PC-3 (cell line): ENCODE measurements around the gene BSDC1. TPM values are rescaled to one million over a fixed set of nuclear protein-coding genes. Genes with fewer than 3 reads are reported as not detected.

Source experiments
- ATAC-seq: fragments of 200-7000 bp; cut with Tn5 transposase; 2 replicates; pipeline ENCODE4 v1.9.1; 2020; ENCODE audit warnings: mild to moderate bottlenecking, moderate library complexity
- BruUV-seq: library from RNA; stranded (reverse); fragments of 400-500 nt; replicated peaks from 2 replicates; lab custom pipeline; 2021; lab: Mats Ljungman, UMichigan
- CTCF ChIA-PET: fragments of 300-600 bp; sonication (Branson Sonifier 250); formaldehyde crosslinking; loops from one replicate; lab custom pipeline; 2022; ENCODE audit warnings: antibody characterized with exemption; lab: Charles Lee
- POLR2A ChIA-PET: fragments of 300-600 bp; sonication (Branson Sonifier 250); formaldehyde crosslinking; loops from one replicate; lab custom pipeline; 2022; ENCODE audit warnings: antibody characterized with exemption; ENCODE audit not compliant: unreplicated experiment; lab: Charles Lee
- DNase-seq: peaks from one replicate; pipeline ENCODE4 v3.0.0-alpha.2; 2015
- H2AFZ ChIP-seq: fragments of 300-600 bp; sonication (generic); 2 replicates; pipeline ENCODE4 v1.6.0; 2016; ENCODE audit warnings: antibody characterized with exemption, low read length
- H3F3A ChIP-seq: fragments of 300-600 bp; sonication (generic); one replicate; pipeline ENCODE4 v1.6.0; 2017; ENCODE audit warnings: antibody characterized with exemption, low read length, control low read depth, mild to moderate bottlenecking; ENCODE audit not compliant: unreplicated experiment
- H3K27ac ChIP-seq: fragments of 300-600 bp; sonication (generic); 2 replicates; pipeline ENCODE4 v1.5.1; 2016; ENCODE audit warnings: mild to moderate bottlenecking, low read length
- H3K27me3 ChIP-seq: fragments of 300-600 bp; sonication (generic); 2 replicates; pipeline ENCODE4 v1.6.1; 2016; ENCODE audit warnings: low read length, mixed read lengths
- H3K36me3 ChIP-seq: fragments of 300-600 bp; sonication (generic); 2 replicates; pipeline ENCODE4 v1.6.1; 2016; ENCODE audit warnings: low read depth, mixed run types, low read length, mixed read lengths
- H3K4me1 ChIP-seq: fragments of 300-600 bp; sonication (generic); 2 replicates; pipeline ENCODE4 v1.5.1; 2016; ENCODE audit warnings: low read length; ENCODE audit not compliant: insufficient read depth
- H3K4me2 ChIP-seq: fragments of 300-600 bp; sonication (generic); 2 replicates; pipeline ENCODE4 v1.6.0; 2016; ENCODE audit warnings: low read length
- H3K4me3 ChIP-seq: fragments of 300-600 bp; sonication (generic); 2 replicates; pipeline ENCODE4 v1.5.1; 2016; ENCODE audit warnings: mild to moderate bottlenecking, low read length, mixed read lengths
- H3K79me2 ChIP-seq: fragments of 300-600 bp; sonication (generic); 2 replicates; pipeline ENCODE4 v1.6.1; 2017; ENCODE audit warnings: low read length, mixed read lengths
- H3K9ac ChIP-seq: fragments of 300-600 bp; sonication (generic); 2 replicates; pipeline ENCODE4 v1.6.0; 2016; ENCODE audit warnings: mild to moderate bottlenecking, low read length
- H3K9me2 ChIP-seq: fragments of 300-600 bp; sonication (generic); replicated peaks from 2 replicates; pipeline ENCODE4 v1.6.1; 2016; ENCODE audit warnings: mixed run types, low read length, mixed read lengths
- H3K9me3 ChIP-seq: fragments of 300-600 bp; sonication (generic); 2 replicates; pipeline ENCODE4 v1.6.1; 2016; ENCODE audit warnings: low read length, mixed read lengths
- H4K20me1 ChIP-seq: fragments of 300-600 bp; sonication (generic); 2 replicates; pipeline ENCODE4 v1.6.1; 2016; ENCODE audit warnings: low read length, mixed read lengths
- EZH2 ChIP-seq: fragments of 300-600 bp; sonication (generic); IDR thresholded peaks from one replicate; pipeline ENCODE4 v1.6.1; 2017; ENCODE audit warnings: antibody characterized with exemption, mild to moderate bottlenecking, low read length; ENCODE audit not compliant: unreplicated experiment
- EZH2phosphoT487 ChIP-seq: fragments of 300-600 bp; sonication (generic); IDR thresholded peaks from 2 replicates; pipeline ENCODE4 v1.6.1; 2018; ENCODE audit warnings: mild to moderate bottlenecking, antibody characterized with exemption, low read length, borderline replicate concordance
- intact Hi-C: fragments of 100-400 bp; cut with micrococcal nuclease; formaldehyde crosslinking; loops from 2 replicates; pipeline ENCODE4 v1.9.0; 2023
- total RNA-seq: library from RNA; depleted of rRNA; stranded (reverse); fragments of >200 nt; gene quantifications from 2 replicates; pipeline ENCODE4 v1.2.3, GENCODE V29; 2014
- TF ChIP-seq, protein P1 (sequence below): fragments of 300-600 bp; sonication (generic); conservative IDR thresholded peaks from 2 replicates; pipeline ENCODE4 v1.5.1; 2017; ENCODE audit warnings: antibody characterized with exemption, low read depth, mild to moderate bottlenecking, low read length

Gene BSDC1
- total RNA-seq, 1 experiment from 2014 or later: 59.8 TPM

DNA sequence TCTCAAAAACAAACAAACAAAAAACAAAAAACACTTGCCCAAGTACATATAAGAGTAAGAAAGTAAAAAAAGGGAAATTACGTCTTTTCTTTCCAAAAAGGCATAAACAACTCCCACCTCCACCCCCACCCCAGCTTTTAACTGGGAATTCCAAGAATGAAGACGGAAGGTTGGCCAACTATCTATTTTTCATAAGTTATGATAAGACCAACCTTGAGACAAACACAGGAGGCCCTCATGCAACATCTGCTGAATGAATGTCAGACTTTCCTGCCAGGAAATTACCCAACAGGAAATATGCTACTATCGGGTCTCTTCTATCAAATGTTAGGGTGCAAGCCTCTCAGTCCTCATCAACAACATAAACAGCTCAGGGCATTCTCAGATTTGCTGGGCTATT is 1.9 kb downstream of the BSDC1 start:
- H3K79me2 ChIP-seq: peaks cover 43% of the 10 kb centered on the region
- no peaks in the 10 kb centered on the region for H3K27me3 ChIP-seq
- H2AFZ ChIP-seq: no peak overlapping the region
- H4K20me1 ChIP-seq: 0 out of 2 replicates have a peak, but pooled peaks cover 3% of the 10 kb centered on the region
- ATAC-seq: no peak
- peaks cover 14% of the 10 kb centered on the region for H3K4me1 ChIP-seq
- DNase-seq: no peak
- TF ChIP-seq EZH2 (no peak), EZH2phosphoT487 (no peak)
- TF ChIP-seq, protein P1, sequence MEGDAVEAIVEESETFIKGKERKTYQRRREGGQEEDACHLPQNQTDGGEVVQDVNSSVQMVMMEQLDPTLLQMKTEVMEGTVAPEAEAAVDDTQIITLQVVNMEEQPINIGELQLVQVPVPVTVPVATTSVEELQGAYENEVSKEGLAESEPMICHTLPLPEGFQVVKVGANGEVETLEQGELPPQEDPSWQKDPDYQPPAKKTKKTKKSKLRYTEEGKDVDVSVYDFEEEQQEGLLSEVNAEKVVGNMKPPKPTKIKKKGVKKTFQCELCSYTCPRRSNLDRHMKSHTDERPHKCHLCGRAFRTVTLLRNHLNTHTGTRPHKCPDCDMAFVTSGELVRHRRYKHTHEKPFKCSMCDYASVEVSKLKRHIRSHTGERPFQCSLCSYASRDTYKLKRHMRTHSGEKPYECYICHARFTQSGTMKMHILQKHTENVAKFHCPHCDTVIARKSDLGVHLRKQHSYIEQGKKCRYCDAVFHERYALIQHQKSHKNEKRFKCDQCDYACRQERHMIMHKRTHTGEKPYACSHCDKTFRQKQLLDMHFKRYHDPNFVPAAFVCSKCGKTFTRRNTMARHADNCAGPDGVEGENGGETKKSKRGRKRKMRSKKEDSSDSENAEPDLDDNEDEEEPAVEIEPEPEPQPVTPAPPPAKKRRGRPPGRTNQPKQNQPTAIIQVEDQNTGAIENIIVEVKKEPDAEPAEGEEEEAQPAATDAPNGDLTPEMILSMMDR: no peak
- intact Hi-C loops: no loop called here
- peaks cover 17% of the 10 kb centered on the region; the same call in 1 of the 2 replicates for H3K36me3 ChIP-seq
- no peaks in the 10 kb centered on the region for H3F3A ChIP-seq
- no peaks in the 10 kb centered on the region for H3K9me2 ChIP-seq
- H3K4me3 ChIP-seq: no peak overlapping the region
- H3K9me3 ChIP-seq: no peaks in the 10 kb centered on the region
- POLR2A ChIA-PET: no interaction called here
- no TSS peak for BruUV-seq
- CTCF ChIA-PET: no interaction called here
- peak overlapping the region; percentile 91; the same call in 1 of the 2 replicates for H3K4me2 ChIP-seq
- H3K9ac ChIP-seq: no peak overlapping the region
- no peak overlapping the region for H3K27ac ChIP-seq

- ChIA-PET CTCF (no interaction called here), POLR2A (no interaction called here)
- Histone ChIP-seq H4K20me1 (0 out of 2 replicates have a peak, but pooled peaks cover 3% of the 10 kb centered on the region), H3F3A (no peaks in the 10 kb centered on the region), H3K36me3 (peaks cover 20% of the 10 kb centered on the region; the same call in 1 of the 2 replicates), H3K9ac (no peak overlapping the region), H3K4me2 (no peak overlapping the region), H3K79me2 (peaks cover 43% of the 10 kb centered on the region), H3K9me3 (no peaks in the 10 kb centered on the region), H3K27me3 (no peaks in the 10 kb centered on the region), H3K9me2 (no peaks in the 10 kb centered on the region), H3K4me1 (peaks cover 14% of the 10 kb centered on the region), H3K4me3 (no peak overlapping the region), H2AFZ (no peak overlapping the region), H3K27ac (no peak overlapping the region)
- DNase-seq (no peak), ATAC-seq (no peak)
- no TSS peak for BruUV-seq
- TF ChIP-seq EZH2 (no peak), EZH2phosphoT487 (no peak)
- TF ChIP-seq, protein P1: no peak
- intact Hi-C loops: no loop called here
These were observed 3.1 kb downstream of the BSDC1 start for GRCh38 chr1:32390904-32391870.

- H3K27me3 ChIP-seq: no peaks in the 10 kb centered on the region
- intact Hi-C loops: no loop called here
- ChIA-PET POLR2A (no interaction called here), CTCF (no interaction called here)
- no peak overlapping the region for H3K4me2 ChIP-seq
- TF ChIP-seq EZH2phosphoT487 (no peak), EZH2 (no peak)
- TF ChIP-seq, protein P1: no peak
- no TSS peak for BruUV-seq
- H3K4me1 ChIP-seq: peaks cover 13% of the 10 kb centered on the region
- H3K9ac ChIP-seq: no peak overlapping the region
- H3K9me3 ChIP-seq: no peaks in the 10 kb centered on the region
- H3K79me2 ChIP-seq: peaks cover 37% of the 10 kb centered on the region
- no peak for ATAC-seq
- peaks cover 26% of the 10 kb centered on the region for H3K36me3 ChIP-seq
- no peaks in the 10 kb centered on the region for H3F3A ChIP-seq
- no peak overlapping the region for H3K4me3 ChIP-seq
- H4K20me1 ChIP-seq: 0 out of 2 replicates have a peak, but pooled peaks cover 3% of the 10 kb centered on the region
- no peak overlapping the region for H3K27ac ChIP-seq
- H2AFZ ChIP-seq: no peak overlapping the region
- no peak for DNase-seq
- H3K9me2 ChIP-seq: no peaks in the 10 kb centered on the region
These were observed 5.6 kb downstream of the BSDC1 start for GRCh38 chr1:32388641-32389040.
